GM19023 (cell line): Measurements from ENCODE around the gene RSPH10B2.
"Not testable (repeated sequence)": the region's sequence is repeated elsewhere in the genome, so short reads cannot be mapped to it uniquely, and the experiment has no call there.

Source experiments
- ATAC-seq: cut with Tn5 transposase; IDR thresholded peaks from one replicate; pipeline ENCODE4 v1.9.1; 2021; ENCODE audit warnings: mild to moderate bottlenecking, moderate library complexity; ENCODE audit not compliant: unreplicated experiment

Gene RSPH10B2

GRCh38 chr7:6837081-6837480, 83.2 kb downstream of the RSPH10B2 start:
- not testable (repeated sequence) for ATAC-seq

- not testable (repeated sequence) for ATAC-seq
Measured at GRCh38 chr7:6842278-6842921, 88.5 kb downstream of the RSPH10B2 start.

- not testable (repeated sequence) for ATAC-seq
Measured at GRCh38 chr7:6843092-6843491, 89.2 kb downstream of the RSPH10B2 start.

GRCh38 chr7:6843654-6844053, 89.8 kb downstream of the RSPH10B2 start:
- not testable (repeated sequence) for ATAC-seq

- not testable (repeated sequence) for ATAC-seq
Measured at GRCh38 chr7:6845971-6846449, 92.1 kb downstream of the RSPH10B2 start.

GRCh38 chr7:6847751-6848150, 93.8 kb downstream of the RSPH10B2 start:
- ATAC-seq, result not testable (repeated sequence)
